Measurements from ENCODE around the gene MRPL36. TPM values are rescaled to one million over a fixed set of nuclear protein-coding genes. Genes with fewer than 3 reads are reported as not detected.

Gene MRPL36
- total RNA-seq, 1 experiment from 2014 or later: 145 TPM

DNA sequence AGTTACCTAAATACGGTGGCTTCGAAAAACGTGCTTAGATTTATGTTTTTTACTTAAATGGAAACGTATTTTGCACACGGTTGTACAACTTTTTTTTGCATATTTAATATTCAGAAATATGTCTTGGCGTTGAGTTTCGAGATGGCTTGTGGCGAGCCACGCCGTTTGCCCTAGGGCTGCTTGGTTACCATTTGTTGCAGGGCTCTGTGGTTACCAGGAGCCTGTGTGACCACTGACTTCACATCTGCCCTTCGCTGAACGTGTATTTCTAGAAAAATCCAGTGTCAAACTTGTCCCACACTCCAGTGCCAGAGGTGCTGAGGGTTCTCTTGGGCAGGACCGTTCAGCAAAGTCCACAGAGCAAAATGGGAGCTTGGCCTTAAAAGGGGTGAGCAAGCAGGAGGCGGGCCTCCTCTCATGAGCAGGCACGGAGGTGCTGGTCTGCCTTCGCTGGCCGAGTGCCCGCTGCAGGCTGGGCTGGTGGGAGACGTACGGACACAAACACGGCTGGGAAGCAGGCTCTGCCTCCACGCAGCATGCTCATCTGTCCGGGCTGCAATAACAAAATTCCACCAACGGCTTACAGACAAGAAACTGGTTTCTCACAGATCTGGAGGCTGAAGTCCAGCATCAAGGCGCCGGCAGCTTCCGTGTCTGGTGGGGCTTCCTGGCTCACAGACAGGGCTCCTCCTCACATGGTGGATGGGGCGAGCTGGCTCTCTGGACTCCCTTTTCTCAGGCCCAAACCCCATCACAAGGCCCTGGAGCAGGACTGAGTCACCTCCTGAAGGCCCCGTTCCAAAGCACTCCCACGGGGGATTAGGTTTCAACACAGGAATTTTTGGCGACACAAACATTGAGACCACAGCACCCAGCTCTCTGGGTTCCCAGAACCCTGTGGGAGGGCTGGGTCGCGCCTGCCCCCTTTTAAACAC lies 5.4 kb downstream of the MRPL36 start:
- CTCF ChIA-PET: no interaction called here

DNA sequence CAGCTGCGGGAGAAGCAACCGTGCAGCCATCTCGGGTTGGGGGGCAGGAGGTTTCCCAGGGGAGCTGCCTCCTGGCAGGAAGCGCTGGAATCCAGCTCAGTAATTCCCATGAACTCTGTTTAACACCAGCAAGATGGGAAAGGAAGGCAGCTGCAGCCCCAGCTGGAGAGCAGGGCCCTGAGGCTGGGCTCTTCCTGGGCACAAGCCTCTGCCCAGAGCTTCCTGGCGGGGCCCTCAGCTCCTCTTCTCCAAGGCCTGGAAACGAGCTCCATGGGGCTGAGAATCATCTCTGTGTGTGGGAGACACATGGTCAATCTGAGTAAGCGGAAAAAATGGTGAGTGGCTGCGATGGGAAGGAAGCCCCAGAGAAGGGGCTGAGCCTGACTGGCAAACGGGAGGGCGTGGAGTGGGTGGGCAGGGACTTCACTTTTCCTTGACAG lies 6.3 kb downstream of the MRPL36 start:
- intact Hi-C loops (cut with micrococcal nuclease; ENCODE audit: unreplicated experiment): no loop called here
- H3F3A ChIP-seq (ENCODE audit: insufficient read depth, low read depth): peaks cover 18% of the 10 kb centered on the region; the same call in 1 of the 2 replicates
- H3K4me1 ChIP-seq (replicated peaks; ENCODE audit: insufficient read depth): peaks cover 11% of the 10 kb centered on the region
- H3K4me2 ChIP-seq: no peak overlapping the region
- no peaks in the 10 kb centered on the region for H3K9me3 ChIP-seq (ENCODE audit: insufficient read depth, low read depth)
- peaks cover 11% of the 10 kb centered on the region for H3K36me3 ChIP-seq (ENCODE audit: low read depth)
- no peak overlapping the region for H2AFZ ChIP-seq
- H3K4me3 ChIP-seq: no peak overlapping the region
- DNase-seq: no peak
- H3K27ac ChIP-seq: no peak overlapping the region
- H3K27me3 ChIP-seq (ENCODE audit: insufficient read depth, low read depth): 0 out of 2 replicates have a peak, but pooled peaks cover 1% of the 10 kb centered on the region
- H3K9me2 ChIP-seq (ENCODE audit: insufficient read depth): no peaks in the 10 kb centered on the region
- ChIA-PET CTCF (no interaction called here), POLR2A (ENCODE audit: unreplicated experiment) (no interaction called here)
- peaks cover 6% of the 10 kb centered on the region; the same call in 1 of the 2 replicates for H4K20me1 ChIP-seq (ENCODE audit: insufficient read depth)
- TF ChIP-seq EZH2 (IDR thresholded peaks at IDR 0.05; ENCODE audit: low read depth): no peak
- TF ChIP-seq, protein P1, sequence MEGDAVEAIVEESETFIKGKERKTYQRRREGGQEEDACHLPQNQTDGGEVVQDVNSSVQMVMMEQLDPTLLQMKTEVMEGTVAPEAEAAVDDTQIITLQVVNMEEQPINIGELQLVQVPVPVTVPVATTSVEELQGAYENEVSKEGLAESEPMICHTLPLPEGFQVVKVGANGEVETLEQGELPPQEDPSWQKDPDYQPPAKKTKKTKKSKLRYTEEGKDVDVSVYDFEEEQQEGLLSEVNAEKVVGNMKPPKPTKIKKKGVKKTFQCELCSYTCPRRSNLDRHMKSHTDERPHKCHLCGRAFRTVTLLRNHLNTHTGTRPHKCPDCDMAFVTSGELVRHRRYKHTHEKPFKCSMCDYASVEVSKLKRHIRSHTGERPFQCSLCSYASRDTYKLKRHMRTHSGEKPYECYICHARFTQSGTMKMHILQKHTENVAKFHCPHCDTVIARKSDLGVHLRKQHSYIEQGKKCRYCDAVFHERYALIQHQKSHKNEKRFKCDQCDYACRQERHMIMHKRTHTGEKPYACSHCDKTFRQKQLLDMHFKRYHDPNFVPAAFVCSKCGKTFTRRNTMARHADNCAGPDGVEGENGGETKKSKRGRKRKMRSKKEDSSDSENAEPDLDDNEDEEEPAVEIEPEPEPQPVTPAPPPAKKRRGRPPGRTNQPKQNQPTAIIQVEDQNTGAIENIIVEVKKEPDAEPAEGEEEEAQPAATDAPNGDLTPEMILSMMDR (conservative IDR thresholded peaks at IDR 0.05): no peak
- H3K79me2 ChIP-seq (ENCODE audit: low read depth): peaks cover 13% of the 10 kb centered on the region
- no TSS peak for BruUV-seq (replicated peaks)

More for the DNA sequence above, 5.4 kb downstream of the MRPL36 start:
- Histone ChIP-seq H3K4me3 (no peak overlapping the region), H3K79me2 (ENCODE audit: low read depth) (peaks cover 22% of the 10 kb centered on the region), H2AFZ (no peak overlapping the region), H3K4me2 (no peak overlapping the region), H3K27ac (no peak overlapping the region), H4K20me1 (ENCODE audit: insufficient read depth) (peaks cover 6% of the 10 kb centered on the region; the same call in 1 of the 2 replicates), H3K36me3 (ENCODE audit: low read depth) (peaks cover 15% of the 10 kb centered on the region), H3K27me3 (ENCODE audit: insufficient read depth, low read depth) (no peaks in the 10 kb centered on the region), H3K4me1 (replicated peaks; ENCODE audit: insufficient read depth) (peaks cover 17% of the 10 kb centered on the region), H3K9me3 (ENCODE audit: insufficient read depth, low read depth) (no peaks in the 10 kb centered on the region), H3K9me2 (ENCODE audit: insufficient read depth) (no peaks in the 10 kb centered on the region), H3F3A (ENCODE audit: insufficient read depth, low read depth) (peaks cover 18% of the 10 kb centered on the region; the same call in 1 of the 2 replicates)
- intact Hi-C loops (cut with micrococcal nuclease; ENCODE audit: unreplicated experiment): no loop called here
- POLR2A ChIA-PET (ENCODE audit: unreplicated experiment): no interaction called here
- no TSS peak for BruUV-seq (replicated peaks)
- TF ChIP-seq EZH2 (IDR thresholded peaks at IDR 0.05; ENCODE audit: low read depth): no peak
- TF ChIP-seq, protein P1 (conservative IDR thresholded peaks at IDR 0.05): no peak
- peak in 1 of 2 experiments; percentile 34 for DNase-seq

DNA sequence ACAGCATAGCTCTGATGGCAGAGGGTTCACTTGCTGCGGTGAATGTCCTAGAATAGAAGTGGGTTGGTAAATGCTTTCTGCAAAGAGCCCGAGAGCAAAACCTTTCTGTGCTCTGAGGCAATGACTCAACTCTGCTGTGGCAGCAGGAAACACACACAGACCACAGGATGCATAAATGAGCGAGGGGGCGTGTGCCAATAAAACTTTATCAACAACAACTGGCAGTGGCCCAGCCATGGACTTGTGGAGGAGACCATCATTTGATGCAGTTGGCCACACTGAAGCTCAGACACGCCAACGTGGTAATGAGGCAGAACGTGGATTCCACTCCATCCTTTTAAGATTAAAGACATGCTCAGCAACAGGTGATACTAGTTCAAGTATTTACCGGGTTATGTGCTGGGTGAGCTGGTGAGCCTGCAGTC lies 6.8 kb downstream of the MRPL36 start:
- Histone ChIP-seq H3K27ac (no peak overlapping the region), H2AFZ (no peak overlapping the region), H3F3A (ENCODE audit: insufficient read depth, low read depth) (peaks cover 18% of the 10 kb centered on the region; the same call in 1 of the 2 replicates), H3K9me3 (ENCODE audit: insufficient read depth, low read depth) (no peaks in the 10 kb centered on the region), H3K36me3 (ENCODE audit: low read depth) (peaks cover 7% of the 10 kb centered on the region), H3K4me1 (replicated peaks; ENCODE audit: insufficient read depth) (peaks cover 11% of the 10 kb centered on the region), H3K9me2 (ENCODE audit: insufficient read depth) (no peaks in the 10 kb centered on the region), H4K20me1 (ENCODE audit: insufficient read depth) (peaks cover 6% of the 10 kb centered on the region; the same call in 1 of the 2 replicates), H3K79me2 (ENCODE audit: low read depth) (peaks cover 8% of the 10 kb centered on the region), H3K4me2 (no peak overlapping the region), H3K27me3 (ENCODE audit: insufficient read depth, low read depth) (peaks cover 6% of the 10 kb centered on the region), H3K4me3 (no peak overlapping the region)
- TF ChIP-seq, protein P1 (conservative IDR thresholded peaks at IDR 0.05): no peak
- TF ChIP-seq EZH2 (IDR thresholded peaks at IDR 0.05; ENCODE audit: low read depth): no peak
- DNase-seq: no peak
- no TSS peak for BruUV-seq (replicated peaks)
- CTCF ChIA-PET: no interaction called here
- POLR2A ChIA-PET (ENCODE audit: unreplicated experiment): no interaction called here
- intact Hi-C loops (cut with micrococcal nuclease; ENCODE audit: unreplicated experiment): no loop called here
